ENCODE results near the gene SEC24D.

SEC24D gene

GRCh38 chr4:118680808-118681207, 155.1 kb downstream of the SEC24D start:
- no peak overlapping the region for H3K9ac ChIP-seq (ENCODE audit: low read depth, low read length)
- H3K4me1 ChIP-seq (ENCODE audit: insufficient read depth, low read length): peaks cover 2% of the 10 kb centered on the region; the same call in 1 of the 2 replicates
- no peak overlapping the region for H3K4me3 ChIP-seq (ENCODE audit: low read length)
- no peak overlapping the region for H3K27ac ChIP-seq (ENCODE audit: low read length)
- H3K9me3 ChIP-seq (ENCODE audit: insufficient read depth, low read depth, low read length): no peaks in the 10 kb centered on the region
- H3K27me3 ChIP-seq (ENCODE audit: insufficient read depth, low read length): no peaks in the 10 kb centered on the region
- no peaks in the 10 kb centered on the region for H3K36me3 ChIP-seq (ENCODE audit: insufficient read depth, low read depth, low read length)

- Histone ChIP-seq H3K4me1 (ENCODE audit: insufficient read depth, low read length) (no peaks in the 10 kb centered on the region), H3K36me3 (ENCODE audit: insufficient read depth, low read depth, low read length) (no peaks in the 10 kb centered on the region), H3K4me3 (ENCODE audit: low read length) (no peak overlapping the region), H3K9me3 (ENCODE audit: insufficient read depth, low read depth, low read length) (no peaks in the 10 kb centered on the region), H3K27ac (ENCODE audit: low read length) (no peak overlapping the region), H3K9ac (ENCODE audit: low read depth, low read length) (no peak overlapping the region), H3K27me3 (ENCODE audit: insufficient read depth, low read length) (no peaks in the 10 kb centered on the region)
These were observed 159.8 kb downstream of the SEC24D start for GRCh38 chr4:118676128-118676527.

Measured in iPS-20b (cell line).